ACHN (cell line): Measurements from ENCODE around the gene TAAR2.
"Not testable (repeated sequence)": the region's sequence is repeated elsewhere in the genome, so short reads cannot be mapped to it uniquely, and the experiment has no call there.

Source experiments
- DNase-seq: peaks from one replicate; pipeline ENCODE4 v3.0.0-alpha.2; 2015
- in situ Hi-C: cut with HindIII; loops from 2 replicates; pipeline ENCODE4 v1.10.0; 2017; ENCODE audit warnings: low sequenced_read_pairs, low pct_ligation_motif_present, low pct_unique_long_range_greater_than_20kb

Gene TAAR2, protein sequence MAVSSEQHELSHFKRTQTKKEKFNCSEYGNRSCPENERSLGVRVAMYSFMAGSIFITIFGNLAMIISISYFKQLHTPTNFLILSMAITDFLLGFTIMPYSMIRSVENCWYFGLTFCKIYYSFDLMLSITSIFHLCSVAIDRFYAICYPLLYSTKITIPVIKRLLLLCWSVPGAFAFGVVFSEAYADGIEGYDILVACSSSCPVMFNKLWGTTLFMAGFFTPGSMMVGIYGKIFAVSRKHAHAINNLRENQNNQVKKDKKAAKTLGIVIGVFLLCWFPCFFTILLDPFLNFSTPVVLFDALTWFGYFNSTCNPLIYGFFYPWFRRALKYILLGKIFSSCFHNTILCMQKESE

GRCh38 chr6:132624175-132624574 lies at the start of gene TAAR2:
TAAR2 (minus strand) TSS chr6:132624275; CDS start chr6:132624275, 0 bp downstream.
- in situ Hi-C loops, result no loop called here
- DNase-seq, result no peak

GRCh38 chr6:132673376-132674094 lies 49.5 kb upstream of the TAAR2 start:
- in situ Hi-C loops, result no loop called here
- no peak for DNase-seq

DNA sequence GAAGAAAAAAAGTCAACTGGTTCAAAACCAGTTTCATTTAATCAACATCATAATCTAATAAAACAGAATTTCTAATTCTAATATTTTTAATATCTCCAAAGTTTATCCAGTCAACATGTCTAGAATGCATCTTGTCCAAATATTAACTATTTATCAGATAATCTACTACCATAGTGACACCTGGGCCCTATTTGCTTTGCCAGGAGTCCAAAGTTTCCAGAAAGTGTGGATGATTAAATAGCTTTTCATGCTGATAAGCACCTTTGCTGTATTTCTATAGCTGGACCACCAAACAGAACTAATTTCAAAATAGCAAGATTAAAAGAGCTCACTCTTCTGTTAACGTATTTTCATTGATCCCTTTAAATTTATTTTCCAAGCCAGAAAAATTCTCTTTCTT lies 47.2 kb upstream of the TAAR2 start:
- in situ Hi-C loops, result no loop called here
- DNase-seq, result no peak

GRCh38 chr6:132669690-132670291 lies 45.7 kb upstream of the TAAR2 start:
- peak; percentile 72 for DNase-seq
- in situ Hi-C loops, result no loop called here

GRCh38 chr6:132666118-132666517 lies 42.0 kb upstream of the TAAR2 start:
- DNase-seq, result no peak
- in situ Hi-C loops, result no loop called here

DNA sequence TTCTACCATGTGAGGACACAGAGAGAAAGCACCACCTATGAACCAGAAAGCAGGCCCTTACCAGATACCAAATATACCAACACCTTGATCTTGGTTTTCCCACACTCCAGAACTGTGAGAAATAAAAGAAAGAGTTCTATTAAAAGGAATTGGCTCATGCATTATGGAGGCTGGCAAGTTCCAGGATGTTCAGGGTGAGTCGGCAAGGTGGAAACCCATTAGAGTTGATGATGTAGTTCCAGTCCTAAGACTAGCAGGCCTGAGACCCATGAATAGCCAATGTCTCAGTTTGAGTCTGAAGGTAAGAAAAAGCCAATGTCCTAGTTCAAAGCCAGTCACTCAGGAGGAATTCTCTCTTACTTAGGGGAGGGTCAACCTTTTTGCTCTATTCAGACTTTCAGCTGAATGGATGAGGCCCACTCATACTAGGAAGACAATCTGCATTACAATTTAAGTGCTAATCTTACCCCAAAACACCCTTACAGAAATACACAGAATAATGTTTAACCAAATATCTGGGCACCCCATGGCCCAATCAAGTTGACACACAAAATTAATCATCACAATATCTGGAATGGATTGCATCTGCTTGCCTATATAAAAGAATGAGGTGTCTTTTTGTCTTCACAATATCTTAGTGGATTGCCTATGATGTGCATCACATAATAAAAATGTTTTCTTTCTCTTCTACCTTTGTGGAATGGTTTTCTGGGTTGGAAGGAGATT lies 40.4 kb upstream of the TAAR2 start:
- no peak for DNase-seq
- in situ Hi-C loops, result no loop called here

GRCh38 chr6:132663661-132664060 lies 39.6 kb upstream of the TAAR2 start:
- in situ Hi-C loops, result no loop called here

DNA sequence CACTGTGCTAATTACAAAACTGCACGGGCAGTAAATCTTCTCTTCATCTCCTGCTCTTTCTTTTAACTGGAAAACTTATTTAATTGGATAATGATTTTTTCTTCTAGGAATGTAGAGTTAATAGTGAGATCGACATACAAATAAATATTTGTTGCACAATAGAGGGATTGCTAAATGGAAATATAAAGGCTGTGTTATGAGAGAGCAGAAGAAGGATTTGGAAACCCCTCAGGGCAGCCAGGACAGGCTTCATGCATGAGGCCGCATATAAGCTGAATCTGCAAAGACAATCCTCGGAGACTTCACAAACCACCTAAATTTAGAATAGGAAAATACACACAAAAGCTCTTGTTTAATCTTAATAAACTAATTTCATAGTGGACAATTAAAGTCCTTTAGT lies 37.8 kb upstream of the TAAR2 start:
- in situ Hi-C loops, result no loop called here
- DNase-seq, result no peak

More at GRCh38 chr6:132663661-132664060, 39.6 kb upstream of the TAAR2 start:
- no peak for DNase-seq

- DNase-seq, result no peak
These were observed 35.0 kb upstream of the TAAR2 start, which contains the start of gene TAAR1 for GRCh38 chr6:132659082-132659481. TAAR1 (minus strand) TSS chr6:132659182; CDS start chr6:132646003, 13,179 bp downstream.

GRCh38 chr6:132651062-132651461 lies 27.0 kb upstream of the TAAR2 start:
- in situ Hi-C loops, result no loop called here

More at GRCh38 chr6:132659082-132659481, 35.0 kb upstream of the TAAR2 start, which contains the start of gene TAAR1:
- in situ Hi-C loops, result no loop called here

GRCh38 chr6:132650429-132650828 lies 26.4 kb upstream of the TAAR2 start:
- in situ Hi-C loops, result no loop called here
- DNase-seq, result no peak

More at GRCh38 chr6:132651062-132651461, 27.0 kb upstream of the TAAR2 start:
- no peak for DNase-seq

GRCh38 chr6:132648828-132649227 lies 24.8 kb upstream of the TAAR2 start:
- in situ Hi-C loops, result no loop called here
- DNase-seq, result no peak

- DNase-seq, result no peak
These were observed 24.3 kb upstream of the TAAR2 start for GRCh38 chr6:132648356-132648755.

GRCh38 chr6:132643547-132643946 lies 19.5 kb upstream of the TAAR2 start:
- in situ Hi-C loops, result no loop called here
- DNase-seq, result no peak

More at GRCh38 chr6:132648356-132648755, 24.3 kb upstream of the TAAR2 start:
- in situ Hi-C loops, result no loop called here

GRCh38 chr6:132637135-132637534 lies 13.1 kb upstream of the TAAR2 start:
- DNase-seq, in situ Hi-C loops: not testable (repeated sequence)

DNA sequence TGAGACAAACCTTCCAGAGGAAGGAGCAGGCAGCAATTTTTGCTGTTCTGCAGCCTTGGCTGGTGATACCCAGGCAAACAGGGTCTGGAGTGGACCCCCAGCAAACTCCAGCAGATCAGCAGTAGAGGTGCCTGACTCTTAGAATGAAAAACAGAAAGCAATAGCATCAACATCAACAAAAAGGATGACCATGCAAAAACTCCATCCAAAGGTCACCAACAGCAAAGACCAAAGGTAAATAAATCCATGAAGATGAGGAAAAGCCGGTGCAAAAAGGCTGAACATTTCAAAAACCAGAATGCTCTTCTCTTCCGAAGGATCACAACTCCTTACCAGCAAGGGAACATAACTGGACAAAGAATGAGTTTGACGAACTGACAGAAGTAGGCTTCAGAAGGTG lies 11.8 kb upstream of the TAAR2 start:
- DNase-seq, in situ Hi-C loops: not testable (repeated sequence)

GRCh38 chr6:132635288-132635687 lies 11.2 kb upstream of the TAAR2 start:
- in situ Hi-C loops, DNase-seq: not testable (repeated sequence)

DNA sequence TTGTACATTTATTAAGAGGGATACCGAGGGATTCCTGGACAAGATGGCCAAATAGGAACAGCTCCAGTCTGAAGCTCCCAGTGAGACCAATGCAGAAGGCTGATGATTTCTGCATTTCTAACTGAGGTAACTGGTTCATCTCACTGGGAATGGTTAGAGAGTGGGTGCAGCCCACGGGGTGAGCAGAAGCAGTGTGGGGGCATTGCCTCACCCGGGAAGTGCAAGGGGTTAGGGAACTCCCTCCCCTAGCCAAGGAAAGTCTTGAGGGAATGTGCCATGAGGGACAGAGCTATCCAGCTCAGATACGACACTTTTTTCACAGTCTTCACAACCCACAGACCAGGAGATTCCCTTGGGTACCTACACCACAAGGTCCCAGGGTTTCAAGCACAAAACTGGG lies 10.7 kb upstream of the TAAR2 start:
- no peak for DNase-seq
- in situ Hi-C loops, result no loop called here

GRCh38 chr6:132633362-132633761 lies 9.3 kb upstream of the TAAR2 start:
- in situ Hi-C loops, result no loop called here
- DNase-seq, result no peak
